ENCODE measurements around the gene CD96. TPM values are rescaled to one million over a fixed set of nuclear protein-coding genes. Genes with fewer than 3 reads are reported as not detected.

The CD96 gene
- total RNA-seq, 1 donor from 2014 or later: 0.61 TPM

DNA sequence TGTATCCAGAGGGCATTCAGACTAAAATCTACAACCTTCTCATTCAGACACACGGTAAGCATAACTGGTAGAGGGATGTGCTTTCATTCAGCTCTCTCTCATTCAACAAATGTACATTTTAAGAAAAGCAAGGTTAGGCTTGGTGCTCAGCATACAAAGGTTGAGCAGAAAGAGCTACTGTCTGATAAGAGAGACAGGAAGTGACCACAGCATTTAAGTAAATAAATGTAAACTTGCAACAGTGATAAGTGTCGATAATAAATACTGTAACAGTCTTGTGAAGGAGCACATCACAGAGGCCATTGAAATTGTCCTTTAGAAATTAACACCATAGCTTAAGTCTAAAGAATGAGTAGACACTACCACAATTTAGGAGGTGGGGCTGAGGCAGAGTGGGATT lies 3.4 kb downstream of the CD96 start:
- H3K27ac Mint-ChIP-seq (ENCODE audit: unreplicated experiment): no peak overlapping the region

DNA sequence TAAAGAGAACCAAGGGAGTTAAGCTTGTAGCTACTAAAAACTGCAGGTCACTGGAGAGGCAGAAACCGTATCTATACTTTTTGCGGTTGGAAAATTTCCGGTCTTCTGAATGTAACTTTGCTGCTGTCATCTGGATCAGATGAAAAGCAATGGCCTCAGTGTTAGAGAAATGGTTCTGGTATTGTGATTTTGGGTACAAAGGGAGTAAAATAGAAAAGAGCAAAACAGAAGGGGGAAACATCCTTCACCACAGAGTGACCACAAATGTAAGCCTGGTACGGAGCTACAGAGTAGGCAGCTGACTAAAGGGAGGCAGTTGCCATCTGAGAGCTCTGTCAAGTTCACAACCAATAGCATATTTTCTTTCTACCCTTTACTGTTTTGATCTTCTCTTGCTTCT lies 5.6 kb downstream of the CD96 start:
- no peaks in the 10 kb centered on the region for H3K9me3 ChIP-seq (ENCODE audit: insufficient read depth, low read depth, low read length)
- H3K9ac ChIP-seq (ENCODE audit: low read length): no peak overlapping the region
- DNase-seq (ENCODE audit: low read depth) (no peak), FAIRE-seq (no peak)
- Mint-ChIP-seq H3K9me3 (ENCODE audit: unreplicated experiment) (no peaks in the 10 kb centered on the region), H3K4me1 (ENCODE audit: low read depth, unreplicated experiment) (peaks cover 8% of the 10 kb centered on the region), H3K27me3 (ENCODE audit: low read depth, unreplicated experiment) (no peaks in the 10 kb centered on the region), H3K27ac (ENCODE audit: unreplicated experiment) (no peak overlapping the region), H3K4me3 (ENCODE audit: unreplicated experiment) (no peak overlapping the region), H3K36me3 (ENCODE audit: low read depth, unreplicated experiment) (no peaks in the 10 kb centered on the region)
- TF ChIP-seq EZH2 (IDR thresholded peaks at IDR 0.05; ENCODE audit: insufficient read depth, low read length) (no peak), CTCF (IDR thresholded peaks at IDR 0.05; ENCODE audit: insufficient read depth, low read depth, low read length) (no peak)
- no peaks in the 10 kb centered on the region for H3K4me1 ChIP-seq (ENCODE audit: insufficient read depth, low read length)
- no peak overlapping the region for H2AFZ ChIP-seq (ENCODE audit: low read depth, low read length)
- no peaks in the 10 kb centered on the region for H4K20me1 ChIP-seq (ENCODE audit: insufficient read depth, low read length)
- no peaks in the 10 kb centered on the region for H3K36me3 ChIP-seq (ENCODE audit: insufficient read depth, low read length)
- H3K27me3 ChIP-seq (ENCODE audit: insufficient read depth, low read length): no peaks in the 10 kb centered on the region
- H3K27ac ChIP-seq (ENCODE audit: low read depth, low read length): no peak overlapping the region
- H3K4me3 ChIP-seq (ENCODE audit: insufficient read depth, low read depth, low read length): no peak overlapping the region
- no peak overlapping the region for H3K4me2 ChIP-seq (ENCODE audit: low read length)
- no peaks in the 10 kb centered on the region for H3K79me2 ChIP-seq (ENCODE audit: insufficient read depth, low read length)

More for the DNA sequence above, 3.4 kb downstream of the CD96 start:
- H3K36me3 ChIP-seq (ENCODE audit: insufficient read depth, low read length): no peaks in the 10 kb centered on the region
- no peaks in the 10 kb centered on the region for H3K9me3 ChIP-seq (ENCODE audit: insufficient read depth, low read depth, low read length)
- H3K36me3 Mint-ChIP-seq (ENCODE audit: low read depth, unreplicated experiment): no peaks in the 10 kb centered on the region
- DNase-seq (ENCODE audit: low read depth) (no peak), FAIRE-seq (no peak)
- no peaks in the 10 kb centered on the region for H4K20me1 ChIP-seq (ENCODE audit: insufficient read depth, low read length)
- no peak overlapping the region for H3K27ac ChIP-seq (ENCODE audit: low read depth, low read length)
- no peaks in the 10 kb centered on the region for H3K27me3 Mint-ChIP-seq (ENCODE audit: low read depth, unreplicated experiment)
- H3K4me1 Mint-ChIP-seq (ENCODE audit: low read depth, unreplicated experiment): peaks cover 8% of the 10 kb centered on the region
- peaks cover 11% of the 10 kb centered on the region for H3K4me1 ChIP-seq (ENCODE audit: insufficient read depth, low read length)
- no peak overlapping the region for H2AFZ ChIP-seq (ENCODE audit: low read depth, low read length)
- no peak overlapping the region for H3K4me3 ChIP-seq (ENCODE audit: insufficient read depth, low read depth, low read length)
- H3K4me2 ChIP-seq (ENCODE audit: low read length): no peak overlapping the region
- no peak overlapping the region for H3K4me3 Mint-ChIP-seq (ENCODE audit: unreplicated experiment)
- H3K9ac ChIP-seq (ENCODE audit: low read length): no peak overlapping the region
- H3K27me3 ChIP-seq (ENCODE audit: insufficient read depth, low read length): no peaks in the 10 kb centered on the region
- no peaks in the 10 kb centered on the region for H3K9me3 Mint-ChIP-seq (ENCODE audit: unreplicated experiment)
- H3K79me2 ChIP-seq (ENCODE audit: insufficient read depth, low read length): no peaks in the 10 kb centered on the region
- TF ChIP-seq EZH2 (IDR thresholded peaks at IDR 0.05; ENCODE audit: insufficient read depth, low read length) (no peak), CTCF (IDR thresholded peaks at IDR 0.05; ENCODE audit: insufficient read depth, low read depth, low read length) (no peak)

DNA sequence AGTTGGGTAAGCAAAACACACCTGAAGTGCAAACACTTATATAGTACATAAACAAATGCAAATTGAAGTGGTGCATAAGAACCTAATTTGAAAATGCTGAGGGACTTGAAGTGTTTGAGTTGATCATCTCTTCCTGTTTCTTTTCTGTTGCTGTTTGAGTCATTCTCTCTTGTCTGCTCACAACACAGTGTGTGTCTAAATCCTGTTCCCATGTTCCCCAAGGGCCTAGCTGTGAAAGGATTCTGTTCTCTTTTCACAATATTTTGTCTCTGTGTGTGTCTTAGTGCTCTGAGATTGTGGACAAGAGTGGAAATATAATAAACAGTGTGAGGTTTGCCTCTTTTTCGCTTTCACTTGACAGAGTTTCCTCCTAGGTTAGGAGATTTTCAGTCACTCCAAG lies 6.1 kb downstream of the CD96 start:
- Mint-ChIP-seq H3K27ac (ENCODE audit: unreplicated experiment) (peak overlapping the region; percentile 31), H3K36me3 (ENCODE audit: low read depth, unreplicated experiment) (no peaks in the 10 kb centered on the region), H3K4me1 (ENCODE audit: low read depth, unreplicated experiment) (peaks cover 8% of the 10 kb centered on the region), H3K9me3 (ENCODE audit: unreplicated experiment) (no peaks in the 10 kb centered on the region), H3K4me3 (ENCODE audit: unreplicated experiment) (no peak overlapping the region), H3K27me3 (ENCODE audit: low read depth, unreplicated experiment) (no peaks in the 10 kb centered on the region)
- H3K27me3 ChIP-seq (ENCODE audit: insufficient read depth, low read length): no peaks in the 10 kb centered on the region
- no peaks in the 10 kb centered on the region for H4K20me1 ChIP-seq (ENCODE audit: insufficient read depth, low read length)
- no peaks in the 10 kb centered on the region for H3K36me3 ChIP-seq (ENCODE audit: insufficient read depth, low read length)
- no peak overlapping the region for H2AFZ ChIP-seq (ENCODE audit: low read depth, low read length)
- DNase-seq (ENCODE audit: low read depth) (no peak), FAIRE-seq (peak; percentile 45)
- TF ChIP-seq CTCF (IDR thresholded peaks at IDR 0.05; ENCODE audit: insufficient read depth, low read depth, low read length) (no peak), EZH2 (IDR thresholded peaks at IDR 0.05; ENCODE audit: insufficient read depth, low read length) (no peak)
- H3K4me3 ChIP-seq (ENCODE audit: insufficient read depth, low read depth, low read length): no peak overlapping the region
- no peaks in the 10 kb centered on the region for H3K9me3 ChIP-seq (ENCODE audit: insufficient read depth, low read depth, low read length)
- H3K4me1 ChIP-seq (ENCODE audit: insufficient read depth, low read length): no peaks in the 10 kb centered on the region
- H3K79me2 ChIP-seq (ENCODE audit: insufficient read depth, low read length): no peaks in the 10 kb centered on the region
- no peak overlapping the region for H3K27ac ChIP-seq (ENCODE audit: low read depth, low read length)
- no peak overlapping the region for H3K9ac ChIP-seq (ENCODE audit: low read length)
- no peak overlapping the region for H3K4me2 ChIP-seq (ENCODE audit: low read length)
